Stomach (tissue), 9 donors: ENCODE measurements around the gene CNTN5. TPM values are rescaled to one million over a fixed set of nuclear protein-coding genes. Genes with fewer than 3 reads are reported as not detected.

Experiments used
- DNase-seq, 2 donors: peaks; one replicate each; pipeline versions ENCODE4 v3.0.0 to v3.0.0-alpha.2; 2013 to 2019
- H3K27ac ChIP-seq, 5 donors: fragments of 200-600 bp in 4 of 5; sonication (generic) in 4 of 5; one replicate each; pipeline ENCODE4 v1.5.1; 2013 to 2019; ENCODE audit warnings: mild to moderate bottlenecking in 1 of 5, moderate library complexity in 1 of 5
- H3K27me3 ChIP-seq, 3 donors: fragments of 200-600 bp; sonication (generic); one replicate each; pipeline ENCODE4 v1.5.1; 2017 to 2019; ENCODE audit warnings: mixed run types in 1 of 3
- H3K36me3 ChIP-seq, 4 donors: fragments of 200-600 bp; sonication (generic); 1 replicate in 3 of 4; 2 replicates in 1 of 4; pipeline ENCODE4 v1.5.1; 2016 to 2019
- H3K4me1 ChIP-seq, 4 donors: fragments of 200-600 bp; sonication (generic); one replicate each; pipeline ENCODE4 v1.5.1; 2016 to 2019
- H3K4me3 ChIP-seq, 4 donors: fragments of 200-600 bp; sonication (generic) in 3 of 4; one replicate each; pipeline ENCODE4 v1.5.1; 2016 to 2019; ENCODE audit warnings: mild to moderate bottlenecking in 1 of 4
- H3K9me3 ChIP-seq, 4 donors: fragments of 200-600 bp; sonication (generic); one replicate each; pipeline ENCODE4 v1.5.1; 2016 to 2019
- CTCF ChIP-seq, 7 experiments: fragments of 450-650 bp in 4 of 7; fragments of 200-600 bp in 3 of 7; sonication (generic) in 3 of 7; IDR thresholded peaks; one replicate each; pipeline ENCODE4 v1.5.1; 2016 to 2019; ENCODE audit warnings: antibody characterized with exemption in 7 of 7, control low read depth in 2 of 7, mild to moderate bottlenecking in 1 of 7
- EP300 ChIP-seq: sonication (generic); formaldehyde crosslinking; IDR thresholded peaks from one replicate; pipeline ENCODE4 v1.6.1; 2017; ENCODE audit warnings: antibody characterized with exemption
- POLR2A ChIP-seq, 4 donors: fragments of 450-650 bp; IDR thresholded peaks; one replicate each; pipeline ENCODE4 v1.6.1; 2016; ENCODE audit warnings: antibody characterized with exemption in 4 of 4, control low read depth in 2 of 4, mild to moderate bottlenecking in 1 of 4, moderate library complexity in 1 of 4
- POLR2AphosphoS5 ChIP-seq, 3 donors: sonication (generic); formaldehyde crosslinking; IDR thresholded peaks; one replicate each; pipeline ENCODE4 v1.6.1; 2016; ENCODE audit warnings: antibody characterized with exemption in 3 of 3
- WGBS, 5 donors: extraction: QIAGEN DNeasy Blood & Tissue Kit in 3 of 5; methylation state at CpG; one replicate each; pipeline versions ENCODE4 v1.1.5 to v1.1.7; 2013 to 2018; 5-methylcytosine and 5-hydroxymethylcytosine counted together
- intact Hi-C: fragments of 100-400 bp; cut with DNase I; formaldehyde crosslinking; loops from one replicate; pipeline ENCODE4 v1.15.1; 2023; ENCODE audit warnings: low total_unique reads
- polyA plus RNA-seq, 3 donors: library from polyadenylated mRNA; stranded (reverse); fragments of 200-250 nt; gene quantifications; one replicate each; pipeline ENCODE4 v1.2.3, GENCODE V29; 2013
- total RNA-seq, 5 donors: library from RNA; depleted of rRNA; stranded (reverse); fragments of >200 nt; gene quantifications; one replicate each; pipeline versions ENCODE4 v1.1.0 to v1.2.3, GENCODE V29; 2014 to 2016
- donor health status: healthy with polysubstance abuse.
- donor health status: Bipolar disorder and iron deficiency.
- donor health status: healthy.

The CNTN5 gene
- total and polyA plus RNA-seq, 8 donors = 0.05 to 9.9 TPM; not detected in 6

- no peaks in the 10 kb centered on the region for H3K36me3 ChIP-seq
- H3K9me3 ChIP-seq = no peaks in the 10 kb centered on the region
- intact Hi-C loops = no loop called here
- 43 to 74% (median 59%) methylated on average over 1 of the region's 1 CpG for WGBS, 5 donors
- TF ChIP-seq POLR2A (IDR thresholded peaks at IDR 0.05) (no peak), POLR2AphosphoS5 (IDR thresholded peaks at IDR 0.05) (no peak)
- H3K27ac ChIP-seq = no peak overlapping the region
- no peaks in the 10 kb centered on the region for H3K4me1 ChIP-seq
- no peak for DNase-seq
- no peak overlapping the region for H3K4me3 ChIP-seq
- H3K27me3 ChIP-seq = no peaks in the 10 kb centered on the region
Observed at GRCh38 chr11:99631618-99632017, 610.9 kb downstream of the CNTN5 start.

- H3K9me3 ChIP-seq = no peaks in the 10 kb centered on the region
- H3K27ac ChIP-seq = no peak overlapping the region
- no peaks in the 10 kb centered on the region for H3K4me1 ChIP-seq
- intact Hi-C loops = no loop called here
- 68 to 74% (median 70%) methylated on average over 2 of the region's 2 CpGs for WGBS, 5 donors
- H3K36me3 ChIP-seq = no peaks in the 10 kb centered on the region
- H3K27me3 ChIP-seq = no peaks in the 10 kb centered on the region
- no peak overlapping the region for H3K4me3 ChIP-seq
- DNase-seq = no peak
- TF ChIP-seq POLR2AphosphoS5 (IDR thresholded peaks at IDR 0.05) (no peak), EP300 (no peak), CTCF (IDR thresholded peaks at IDR 0.05) (no peak), POLR2A (IDR thresholded peaks at IDR 0.05) (no peak)
Observed at GRCh38 chr11:99632969-99633368, 612.2 kb downstream of the CNTN5 start.

- peaks cover 0 to 6% (median 0%) of the 10 kb centered on the region in 4 donors for H3K9me3 ChIP-seq
- no peak overlapping the region for H3K4me3 ChIP-seq
- no peaks in the 10 kb centered on the region for H3K4me1 ChIP-seq
- no peak for TF ChIP-seq EP300
- TF ChIP-seq POLR2A (IDR thresholded peaks at IDR 0.05) = no peak
- no peak for TF ChIP-seq POLR2AphosphoS5 (IDR thresholded peaks at IDR 0.05)
- no peak for TF ChIP-seq CTCF (IDR thresholded peaks at IDR 0.05)
- DNase-seq = no peak
- intact Hi-C loops = no loop called here
- H3K27ac ChIP-seq = no peak overlapping the region
- WGBS, 5 donors = 52 to 72% (median 64%) methylated on average over 4 of the region's 4 CpGs
- no peaks in the 10 kb centered on the region for H3K36me3 ChIP-seq
- no peaks in the 10 kb centered on the region for H3K27me3 ChIP-seq
Observed at GRCh38 chr11:99634581-99634980, 613.8 kb downstream of the CNTN5 start.

- Histone ChIP-seq H3K27ac (no peak overlapping the region), H3K9me3 (peaks cover 0 to 6% (median 0%) of the 10 kb centered on the region in 4 donors), H3K27me3 (no peaks in the 10 kb centered on the region), H3K4me1 (no peaks in the 10 kb centered on the region), H3K4me3 (no peak overlapping the region), H3K36me3 (no peaks in the 10 kb centered on the region)
- intact Hi-C loops = no loop called here
- 54 to 69% (median 59%) methylated on average over 5 of the region's 5 CpGs for WGBS, 5 donors
- TF ChIP-seq POLR2A (IDR thresholded peaks at IDR 0.05) = no peak
- TF ChIP-seq EP300 = no peak
- TF ChIP-seq CTCF (IDR thresholded peaks at IDR 0.05) = no peak
- no peak for TF ChIP-seq POLR2AphosphoS5 (IDR thresholded peaks at IDR 0.05)
- no peak for DNase-seq
Observed at GRCh38 chr11:99638073-99638553, 617.4 kb downstream of the CNTN5 start.

GRCh38 chr11:99640671-99641070, 619.9 kb downstream of the CNTN5 start:
- Histone ChIP-seq H3K4me1 (no peaks in the 10 kb centered on the region), H3K4me3 (no peak overlapping the region), H3K27ac (no peak overlapping the region), H3K27me3 (no peaks in the 10 kb centered on the region), H3K36me3 (no peaks in the 10 kb centered on the region), H3K9me3 (peaks cover 0 to 6% (median 0%) of the 10 kb centered on the region in 4 donors)
- intact Hi-C loops = no loop called here
- DNase-seq = no peak
- TF ChIP-seq CTCF (IDR thresholded peaks at IDR 0.05) (no peak), POLR2A (IDR thresholded peaks at IDR 0.05) (no peak), EP300 (no peak), POLR2AphosphoS5 (IDR thresholded peaks at IDR 0.05) (no peak)
